HepG2 (cell line): ENCODE data around the gene LRP10. TPM values are rescaled to one million over a fixed set of nuclear protein-coding genes. Genes with fewer than 3 reads are reported as not detected.

Source experiments
- ATF4 ChIP-seq, 2 experiments: fragments of 450-650 bp in 1 of 2; sonication (generic) in 1 of 2; formaldehyde crosslinking; IDR thresholded peaks; 2 replicates each; pipeline versions ENCODE4 v1.5.0 to v1.8.0; 2020 to 2022; ENCODE audit warnings: mild to moderate bottlenecking in 1 of 2, missing genetic modification reagents in 1 of 2
- CHD4 ChIP-seq: fragments of 200-600 bp; sonication (generic); IDR thresholded peaks from 2 replicates; pipeline ENCODE4 v1.7.0; 2017; ENCODE audit warnings: mild to moderate bottlenecking, low read length, borderline replicate concordance
- EP300 ChIP-seq, 3 experiments: sonication (generic) in 1 of 3; formaldehyde crosslinking in 1 of 3; IDR thresholded peaks; 2 replicates each; pipeline versions ENCODE4 v1.5.1 to v1.6.1; 2011 to 2020; ENCODE audit warnings: low read depth in 2 of 3, low read length in 2 of 3, borderline replicate concordance in 1 of 3, improper control_type of control experiment in 1 of 3, mild to moderate bottlenecking in 1 of 3, missing genetic modification reagents in 1 of 3, moderate library complexity in 1 of 3
- IKZF4 ChIP-seq: sonication (generic); formaldehyde crosslinking; IDR thresholded peaks from 2 replicates; pipeline ENCODE4 v1.5.1; 2020; ENCODE audit warnings: borderline replicate concordance, mild to moderate bottlenecking, low read depth, missing genetic modification reagents; ENCODE audit errors: not compliant biosample characterization
- JARID2 ChIP-seq: sonication (generic); formaldehyde crosslinking; IDR thresholded peaks from 2 replicates; pipeline ENCODE4 v1.8.1; 2023; ENCODE audit warnings: missing genetic modification reagents, inconsistent platforms; ENCODE audit not compliant: insufficient replicate concordance
- KIAA2018 ChIP-seq: sonication (generic); formaldehyde crosslinking; IDR thresholded peaks from 2 replicates; pipeline ENCODE4 v1.5.0; 2020; ENCODE audit warnings: mild to moderate bottlenecking, missing genetic modification reagents, borderline replicate concordance
- MAFK ChIP-seq, 2 experiments: IDR thresholded peaks in 1 of 2; conservative IDR thresholded peaks in 1 of 2; 2 replicates each; pipeline ENCODE4 v1.6.1; 2011; ENCODE audit warnings: improper control_type of control experiment in 2 of 2, low read length in 2 of 2
- MED8 ChIP-seq: sonication (generic); formaldehyde crosslinking; IDR thresholded peaks from 2 replicates; pipeline ENCODE4 v1.8.1; 2023; ENCODE audit warnings: mild to moderate bottlenecking, missing genetic modification reagents; ENCODE audit not compliant: insufficient replicate concordance
- NCOA1 ChIP-seq: sonication (generic); formaldehyde crosslinking; IDR thresholded peaks from 2 replicates; pipeline ENCODE4 v1.9.0; 2021; ENCODE audit warnings: missing genetic modification reagents
- NCOR1 ChIP-seq: fragments of 200-600 bp; sonication (generic); IDR thresholded peaks from 2 replicates; pipeline ENCODE4 v1.7.0; 2017; ENCODE audit warnings: antibody characterized with exemption, low read length, borderline replicate concordance
- RNF219 ChIP-seq: sonication (generic); formaldehyde crosslinking; IDR thresholded peaks from 2 replicates; pipeline ENCODE4 v1.5.0; 2020; ENCODE audit warnings: mild to moderate bottlenecking, missing genetic modification reagents
- SIX1 ChIP-seq: sonication (generic); formaldehyde crosslinking; IDR thresholded peaks from 2 replicates; pipeline ENCODE4 v1.4.0; 2020; ENCODE audit warnings: missing genetic modification reagents, borderline replicate concordance
- SOX5 ChIP-seq: IDR thresholded peaks from 2 replicates; pipeline ENCODE4 v1.6.1; 2016; ENCODE audit warnings: borderline replicate concordance
- ZNF414 ChIP-seq: sonication (generic); formaldehyde crosslinking; IDR thresholded peaks from 2 replicates; pipeline ENCODE4 v1.5.0; 2020; ENCODE audit warnings: missing genetic modification reagents
- ZNF44 ChIP-seq: sonication (generic); formaldehyde crosslinking; IDR thresholded peaks from 2 replicates; pipeline ENCODE4 v1.5.1; 2020; ENCODE audit warnings: mild to moderate bottlenecking, missing genetic modification reagents
- ZNF878 ChIP-seq: sonication (generic); formaldehyde crosslinking; IDR thresholded peaks from 2 replicates; pipeline ENCODE4 v1.8.1; 2023; ENCODE audit warnings: mild to moderate bottlenecking, missing genetic modification reagents, moderate library complexity
- polyA plus RNA-seq, 8 experiments: library from polyadenylated mRNA; depleted of rRNA in 3 of 8; stranded (reverse) in 7 of 8; unstranded in 1 of 8; fragments of >200 nt; fragmentation: Illumina TruSeq in 4 of 8; extraction: Trizol in 4 of 8; gene quantifications; 2 replicates each; pipeline versions ENCODE4 v1.2.1 to v1.2.3, GENCODE V29; 2011 to 2016; ENCODE audit warnings: low read depth in 4 of 8, missing spikeins in 1 of 8, mixed read lengths in 1 of 8; ENCODE audit not compliant: insufficient read depth in 1 of 8
- total RNA-seq, 5 experiments: library from RNA; depleted of rRNA; stranded (reverse); fragments of >200 nt; fragmentation: Illumina TruSeq; extraction: Trizol; gene quantifications; 2 replicates each; pipeline ENCODE4 v1.2.3, GENCODE V29; 2016; ENCODE audit warnings: low read depth in 1 of 5

Gene LRP10
- total and polyA plus RNA-seq, 2 of the 13 experiments (the other 11 are each of a cell fraction or from before 2014, with no cell fraction given), result 16.9 to 45.2 TPM

- peak in 1 of 2 experiments; percentile 32; a peak in 1 of 4 replicates for TF ChIP-seq ATF4 (CRISPR knock-in tag; IDR thresholded peaks at IDR 0.05)
- no peak for TF ChIP-seq SOX5 (CRISPR knock-in tag)
- TF ChIP-seq EP300 (IDR thresholded peaks at IDR 0.05; ENCODE audit: low read depth in 2 of 2, low read length in 2 of 2), result no peak
- no peak for TF ChIP-seq EP300 (CRISPR knock-in tag; IDR thresholded peaks at IDR 0.05; ENCODE audit: borderline replicate concordance)
- TF ChIP-seq IKZF4 (CRISPR knock-in tag), result peak; percentile 3
- TF ChIP-seq MAFK (conservative IDR thresholded peaks at IDR 0.05 in 1 of 2, IDR thresholded peaks at IDR 0.05 in 1 of 2; ENCODE audit: low read length in 2 of 2), result peak; percentile 75 to 76
- no peak for TF ChIP-seq JARID2 (CRISPR knock-in tag)
- peak; percentile 18; the same call in 1 of the 2 replicates for TF ChIP-seq ZNF44
- TF ChIP-seq SIX1 (CRISPR knock-in tag), result peak; percentile 19; the same call in 1 of the 2 replicates
- TF ChIP-seq NCOA1 (CRISPR knock-in tag), result peak; percentile 95
- peak; percentile 57 for TF ChIP-seq CHD4
- TF ChIP-seq MED8 (CRISPR knock-in tag), result no peak
- 0 out of 2 replicates have a peak, but pooled peaks have one; percentile 7 for TF ChIP-seq NCOR1
- TF ChIP-seq RNF219, result 0 out of 2 replicates have a peak, but pooled peaks have one; percentile 60
- TF ChIP-seq ZNF414 (CRISPR knock-in tag), result peak; percentile 81; the same call in 1 of the 2 replicates
- peak; percentile 87; the same call in 1 of the 2 replicates for TF ChIP-seq ZNF878
- 0 out of 2 replicates have a peak, but pooled peaks have one; percentile 72 for TF ChIP-seq KIAA2018 (CRISPR knock-in tag)
Observed at GRCh38 chr14:22929961-22930364, 58.4 kb downstream of the LRP10 start (continued).
